ENCODE measurements around the gene AKR1D1. TPM values are rescaled to one million over a fixed set of nuclear protein-coding genes. Genes with fewer than 3 reads are reported as not detected.
"Not testable (repeated sequence)": the region's sequence is repeated elsewhere in the genome, so short reads cannot be mapped to it uniquely, and the experiment has no call there.

AKR1D1 gene
- total and polyA plus RNA-seq, 2 donors (not counting 1 experiment from before 2014, with no cell fraction given) = not detected

DNA sequence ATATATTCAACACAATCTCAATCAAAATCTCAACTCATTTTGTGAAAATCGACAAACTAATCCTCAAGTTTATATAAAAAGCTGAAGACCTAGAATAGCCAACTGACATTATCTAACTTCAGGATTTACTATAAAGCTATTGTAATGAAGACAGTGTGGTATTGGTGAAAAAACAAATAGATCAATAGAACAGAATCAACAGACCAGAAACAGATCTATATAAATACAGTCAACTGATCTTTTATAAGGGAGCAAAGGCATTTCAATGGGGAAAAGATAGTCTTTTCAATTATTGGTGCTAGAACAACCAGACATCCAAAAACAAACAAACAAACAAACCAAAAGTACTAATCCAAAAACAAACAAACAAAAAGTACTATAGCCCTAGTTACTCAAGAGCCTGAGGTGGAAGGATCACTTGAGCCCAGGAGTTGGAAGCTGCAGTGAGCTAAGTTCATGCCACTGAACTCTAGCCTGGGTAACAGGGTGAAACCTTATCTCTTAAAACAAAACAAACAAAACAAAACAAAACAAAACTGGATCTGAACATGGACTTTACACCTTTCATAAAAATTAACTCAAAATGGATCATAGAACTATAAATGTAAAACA, 26.6 kb upstream of the AKR1D1 start:
- H3K4me2 ChIP-seq (replicated peaks; ENCODE audit: low read depth, low read length, poor library complexity, severe bottlenecking) = no peak overlapping the region
- H3K4me3 ChIP-seq (ENCODE audit: control extremely low read depth in 1 of 5, extremely low read depth in 1 of 5, insufficient read depth in 1 of 5, low read depth in 2 of 5, low read length in 4 of 5) = no peak overlapping the region
- peaks cover 0 to 6% (median 0%) of the 10 kb centered on the region in 3 donors for H3K9me3 ChIP-seq (ENCODE audit: control extremely low read depth in 1 of 3, control insufficient read depth in 2 of 3, insufficient read depth in 1 of 3, low read length in 2 of 3)
- no CpG with 5 or more reads among the region's 1 CpG for WGBS (ENCODE audit: insufficient coverage)
- POLR2A ChIA-PET = no interaction called here
- Mint-ChIP-seq H3K4me1 (no peaks in the 10 kb centered on the region), H3K4me3 (no peak overlapping the region), H3K27me3 (peaks cover 12% of the 10 kb centered on the region), H3K27ac (no peak overlapping the region), H3K9me3 (ENCODE audit: insufficient read depth) (peaks cover 2% of the 10 kb centered on the region)
- CTCF ChIA-PET = no interaction called here
- H3K27ac ChIP-seq (ENCODE audit: low read length in 2 of 2) = no peak overlapping the region
- intact Hi-C loops (cut with micrococcal nuclease) = no loop called here
- no peak overlapping the region for H3K9ac ChIP-seq (ENCODE audit: low read length)
- no peak for TF ChIP-seq EZH2 (IDR thresholded peaks at IDR 0.05; ENCODE audit: borderline replicate concordance, insufficient read depth, low read depth, low read length, poor library complexity, severe bottlenecking)
- TF ChIP-seq, protein P1, sequence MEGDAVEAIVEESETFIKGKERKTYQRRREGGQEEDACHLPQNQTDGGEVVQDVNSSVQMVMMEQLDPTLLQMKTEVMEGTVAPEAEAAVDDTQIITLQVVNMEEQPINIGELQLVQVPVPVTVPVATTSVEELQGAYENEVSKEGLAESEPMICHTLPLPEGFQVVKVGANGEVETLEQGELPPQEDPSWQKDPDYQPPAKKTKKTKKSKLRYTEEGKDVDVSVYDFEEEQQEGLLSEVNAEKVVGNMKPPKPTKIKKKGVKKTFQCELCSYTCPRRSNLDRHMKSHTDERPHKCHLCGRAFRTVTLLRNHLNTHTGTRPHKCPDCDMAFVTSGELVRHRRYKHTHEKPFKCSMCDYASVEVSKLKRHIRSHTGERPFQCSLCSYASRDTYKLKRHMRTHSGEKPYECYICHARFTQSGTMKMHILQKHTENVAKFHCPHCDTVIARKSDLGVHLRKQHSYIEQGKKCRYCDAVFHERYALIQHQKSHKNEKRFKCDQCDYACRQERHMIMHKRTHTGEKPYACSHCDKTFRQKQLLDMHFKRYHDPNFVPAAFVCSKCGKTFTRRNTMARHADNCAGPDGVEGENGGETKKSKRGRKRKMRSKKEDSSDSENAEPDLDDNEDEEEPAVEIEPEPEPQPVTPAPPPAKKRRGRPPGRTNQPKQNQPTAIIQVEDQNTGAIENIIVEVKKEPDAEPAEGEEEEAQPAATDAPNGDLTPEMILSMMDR (IDR thresholded peaks at IDR 0.05) = no peak
- H3K79me2 ChIP-seq (ENCODE audit: control insufficient read depth, insufficient read depth, low read length) = no peaks in the 10 kb centered on the region
- no peak for DNase-seq
- no peak overlapping the region for H2AFZ ChIP-seq (ENCODE audit: insufficient read depth, low read depth, low read length, poor library complexity, severe bottlenecking)
- no peaks in the 10 kb centered on the region for H3K27me3 ChIP-seq (replicated peaks in 1 of 4; ENCODE audit: control extremely low read depth in 1 of 4, control insufficient read depth in 3 of 4, insufficient read depth in 4 of 4, low read length in 3 of 4)
- no peak for ATAC-seq (ENCODE audit: low read depth)
- no peaks in the 10 kb centered on the region for H4K20me1 ChIP-seq (ENCODE audit: control insufficient read depth, insufficient read depth, low read length, poor library complexity, severe bottlenecking)
- H3K4me1 ChIP-seq (ENCODE audit: control insufficient read depth in 2 of 2, insufficient read depth in 2 of 2, low read length in 2 of 2) = no peaks in the 10 kb centered on the region
- no peaks in the 10 kb centered on the region for H3K36me3 ChIP-seq (replicated peaks in 1 of 2; ENCODE audit: control extremely low read depth in 1 of 2, control insufficient read depth in 1 of 2, extremely low read depth in 1 of 2, insufficient read depth in 2 of 2, low read length in 1 of 2)

DNA sequence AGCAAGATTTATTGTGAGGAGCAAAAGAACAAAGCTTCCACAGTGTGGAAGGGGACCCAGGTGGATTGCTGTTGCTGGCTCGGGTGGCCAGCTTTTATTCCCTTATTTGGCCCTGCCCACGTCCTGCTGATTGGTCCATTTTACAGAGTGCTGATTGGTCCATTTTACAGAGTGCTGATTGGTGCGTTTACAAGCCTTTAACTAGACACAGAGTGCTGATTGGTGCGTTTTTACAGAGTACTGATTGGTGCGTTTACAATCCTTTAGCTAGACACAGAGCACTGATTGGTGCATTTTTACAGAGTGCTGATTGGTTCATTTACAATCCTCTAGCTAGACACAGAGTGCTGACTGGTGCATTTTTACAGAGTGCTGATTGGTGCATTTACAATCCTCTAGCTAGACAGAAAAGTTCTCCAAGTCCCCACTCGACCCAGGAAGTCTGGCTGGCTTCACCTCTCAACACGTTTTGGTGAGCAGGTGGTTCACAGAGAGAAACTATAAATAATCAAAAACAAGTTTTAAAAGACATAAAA, 24.5 kb upstream of the AKR1D1 start:
- H3K9me3 Mint-ChIP-seq (ENCODE audit: insufficient read depth); H3K4me1 Mint-ChIP-seq; H4K20me1 ChIP-seq (ENCODE audit: control insufficient read depth, insufficient read depth, low read length, poor library complexity, severe bottlenecking); H3K27me3 Mint-ChIP-seq; DNase-seq; H3K4me3 Mint-ChIP-seq; H3K4me1 ChIP-seq (ENCODE audit: control insufficient read depth in 2 of 2, insufficient read depth in 2 of 2, low read length in 2 of 2); H3K9me3 ChIP-seq (ENCODE audit: control extremely low read depth in 1 of 3, control insufficient read depth in 2 of 3, insufficient read depth in 1 of 3, low read length in 2 of 3); H3K9ac ChIP-seq (ENCODE audit: low read length); H3K4me3 ChIP-seq (ENCODE audit: control extremely low read depth in 1 of 5, extremely low read depth in 1 of 5, insufficient read depth in 1 of 5, low read depth in 2 of 5, low read length in 4 of 5); H3K27ac ChIP-seq (ENCODE audit: low read length in 2 of 2); H3K4me2 ChIP-seq (replicated peaks; ENCODE audit: low read depth, low read length, poor library complexity, severe bottlenecking); H2AFZ ChIP-seq (ENCODE audit: insufficient read depth, low read depth, low read length, poor library complexity, severe bottlenecking); H3K36me3 ChIP-seq (replicated peaks in 1 of 2; ENCODE audit: control extremely low read depth in 1 of 2, control insufficient read depth in 1 of 2, extremely low read depth in 1 of 2, insufficient read depth in 2 of 2, low read length in 1 of 2); H3K27me3 ChIP-seq (replicated peaks in 1 of 4; ENCODE audit: control extremely low read depth in 1 of 4, control insufficient read depth in 3 of 4, insufficient read depth in 4 of 4, low read length in 3 of 4); CTCF ChIA-PET; intact Hi-C loops (cut with micrococcal nuclease); POLR2A ChIA-PET; ATAC-seq (ENCODE audit: low read depth); H3K27ac Mint-ChIP-seq; H3K79me2 ChIP-seq (ENCODE audit: control insufficient read depth, insufficient read depth, low read length): not testable (repeated sequence)
- WGBS (ENCODE audit: insufficient coverage) = 69% methylated on average over 2 of the region's 7 CpGs

Measured in B cell (primary cell).